Measurements from ENCODE around the gene D2HGDH. TPM values are rescaled to one million over a fixed set of nuclear protein-coding genes. Genes with fewer than 3 reads are reported as not detected.
A peak's percentile ranks its signal among the peaks of the same experiment; 100 is the strongest.
"Not testable (repeated sequence)": the region's sequence is repeated elsewhere in the genome, so short reads cannot be mapped to it uniquely, and the experiment has no call there.

D2HGDH gene
- total RNA-seq, 2 experiments from 2014 or later = 39.4 to 42.6 TPM

DNA sequence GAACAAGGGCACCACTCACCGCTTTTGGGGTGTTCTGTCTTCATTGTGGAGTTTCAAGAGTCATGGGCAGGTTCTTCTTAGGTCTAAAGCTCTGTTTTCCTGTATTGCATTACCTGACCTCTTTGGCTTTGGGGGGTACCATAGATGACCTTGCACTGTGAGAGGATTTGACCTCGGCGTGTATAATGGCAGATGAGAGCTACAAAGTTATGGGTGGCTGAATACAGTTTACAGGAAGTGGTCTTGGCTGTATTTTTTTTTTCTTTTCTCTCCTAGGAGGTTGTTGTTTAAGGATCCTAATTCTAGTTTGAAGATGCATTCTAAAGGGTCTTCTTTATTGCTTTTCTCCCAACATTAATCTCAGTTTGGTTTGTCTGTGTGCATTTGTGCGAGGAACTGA is 53.7 kb downstream of the D2HGDH start:
- DNase-seq (no peak), ATAC-seq (peak; percentile 29)
- intact Hi-C loops (cut with micrococcal nuclease) = no loop called here
- TF ChIP-seq, protein P1, sequence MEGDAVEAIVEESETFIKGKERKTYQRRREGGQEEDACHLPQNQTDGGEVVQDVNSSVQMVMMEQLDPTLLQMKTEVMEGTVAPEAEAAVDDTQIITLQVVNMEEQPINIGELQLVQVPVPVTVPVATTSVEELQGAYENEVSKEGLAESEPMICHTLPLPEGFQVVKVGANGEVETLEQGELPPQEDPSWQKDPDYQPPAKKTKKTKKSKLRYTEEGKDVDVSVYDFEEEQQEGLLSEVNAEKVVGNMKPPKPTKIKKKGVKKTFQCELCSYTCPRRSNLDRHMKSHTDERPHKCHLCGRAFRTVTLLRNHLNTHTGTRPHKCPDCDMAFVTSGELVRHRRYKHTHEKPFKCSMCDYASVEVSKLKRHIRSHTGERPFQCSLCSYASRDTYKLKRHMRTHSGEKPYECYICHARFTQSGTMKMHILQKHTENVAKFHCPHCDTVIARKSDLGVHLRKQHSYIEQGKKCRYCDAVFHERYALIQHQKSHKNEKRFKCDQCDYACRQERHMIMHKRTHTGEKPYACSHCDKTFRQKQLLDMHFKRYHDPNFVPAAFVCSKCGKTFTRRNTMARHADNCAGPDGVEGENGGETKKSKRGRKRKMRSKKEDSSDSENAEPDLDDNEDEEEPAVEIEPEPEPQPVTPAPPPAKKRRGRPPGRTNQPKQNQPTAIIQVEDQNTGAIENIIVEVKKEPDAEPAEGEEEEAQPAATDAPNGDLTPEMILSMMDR (IDR thresholded peaks at IDR 0.05) = no peak
- H3K4me3 Mint-ChIP-seq = no peak overlapping the region
- ChIA-PET CTCF (interaction anchor here (1.8 to 1.9 kb wide), 2 partner anchors 54 to 90 kb away, joined by 6 read pairs; partner anchors contain the start of gene D2HGDH), POLR2A (interaction anchor here (1.1 to 2.9 kb wide), 2 partner anchors 14 to 16 kb away, joined by 3 to 10 read pairs; no protein-coding TSS in a partner anchor)
- H3K27ac Mint-ChIP-seq = peak overlapping the region; percentile 79
- H3K36me3 Mint-ChIP-seq (ENCODE audit: low read depth) = peaks cover 7% of the 10 kb centered on the region
- peaks cover 20% of the 10 kb centered on the region for H3K9me3 Mint-ChIP-seq
- H3K27me3 Mint-ChIP-seq = peaks cover 4% of the 10 kb centered on the region
- peaks cover 21% of the 10 kb centered on the region for H3K4me1 Mint-ChIP-seq (ENCODE audit: low read depth)

DNA sequence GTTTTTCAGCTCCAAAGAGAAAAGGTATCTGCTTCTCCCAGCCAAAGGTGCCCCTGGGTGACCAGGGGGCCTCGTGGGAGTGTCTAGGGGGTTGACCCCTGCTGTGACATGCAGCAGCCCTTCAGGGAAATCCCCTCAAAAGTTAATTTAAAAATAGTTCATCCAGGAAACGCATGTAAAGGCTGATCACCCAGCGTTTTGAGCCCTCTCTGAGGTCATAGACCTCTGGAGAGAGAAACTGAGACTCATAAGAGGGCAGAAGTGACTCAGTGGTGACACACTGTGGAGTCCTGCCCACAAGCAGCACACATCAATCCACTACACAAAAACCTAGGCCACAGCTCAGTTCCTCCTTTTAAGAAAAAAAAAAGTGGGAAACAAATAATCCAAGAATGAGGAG is 54.1 kb downstream of the D2HGDH start:
- DNase-seq (peak; percentile 81), ATAC-seq (peak; percentile 95)
- Mint-ChIP-seq H3K27me3 (peaks cover 4% of the 10 kb centered on the region), H3K36me3 (ENCODE audit: low read depth) (peaks cover 7% of the 10 kb centered on the region), H3K27ac (peak overlapping the region; percentile 79), H3K4me3 (no peak overlapping the region), H3K4me1 (ENCODE audit: low read depth) (peaks cover 21% of the 10 kb centered on the region), H3K9me3 (peaks cover 20% of the 10 kb centered on the region)
- TF ChIP-seq, protein P1 (IDR thresholded peaks at IDR 0.05) = no peak
- ChIA-PET POLR2A (interaction anchor here (0.8 to 2.9 kb wide), 2 partner anchors 15 to 26 kb away, joined by 5 to 10 read pairs; no protein-coding TSS in a partner anchor), CTCF (interaction anchor here (1.8 to 1.9 kb wide), 2 partner anchors 54 to 90 kb away, joined by 6 read pairs; partner anchors contain the start of gene D2HGDH)
- intact Hi-C loops (cut with micrococcal nuclease) = no loop called here

GRCh38 chr2:241791385-241791784 is 57.0 kb downstream of the D2HGDH start:
- CTCF ChIA-PET; H3K27ac Mint-ChIP-seq; H3K4me3 Mint-ChIP-seq; H3K36me3 Mint-ChIP-seq (ENCODE audit: low read depth); ATAC-seq; intact Hi-C loops (cut with micrococcal nuclease); H3K27me3 Mint-ChIP-seq; DNase-seq: not testable (repeated sequence)
- H3K4me1 Mint-ChIP-seq (ENCODE audit: low read depth) = peaks cover 21% of the 10 kb centered on the region
- POLR2A ChIA-PET = interaction anchor here (0.6 kb wide), 1 partner anchor 31 kb away, joined by 3 read pairs; no protein-coding TSS in a partner anchor
- peaks cover 20% of the 10 kb centered on the region for H3K9me3 Mint-ChIP-seq

- no peak overlapping the region for H3K27ac Mint-ChIP-seq
- peaks cover 4% of the 10 kb centered on the region for H3K27me3 Mint-ChIP-seq
- DNase-seq (no peak), ATAC-seq (no peak)
- peaks cover 10% of the 10 kb centered on the region for H3K4me1 Mint-ChIP-seq (ENCODE audit: low read depth)
- peaks cover 15% of the 10 kb centered on the region for H3K9me3 Mint-ChIP-seq
- TF ChIP-seq, protein P1 (IDR thresholded peaks at IDR 0.05) = no peak
- intact Hi-C loops (cut with micrococcal nuclease) = no loop called here
- ChIA-PET CTCF (no interaction called here), POLR2A (no interaction called here)
- peaks cover 7% of the 10 kb centered on the region for H3K36me3 Mint-ChIP-seq (ENCODE audit: low read depth)
- H3K4me3 Mint-ChIP-seq = no peak overlapping the region
Measured at GRCh38 chr2:241793385-241793784, 59.0 kb downstream of the D2HGDH start.

- TF ChIP-seq, protein P1 (IDR thresholded peaks at IDR 0.05) = no peak
- ChIA-PET POLR2A (interaction anchor here (1.7 kb wide), 1 partner anchor 9 kb away, joined by 5 read pairs; no protein-coding TSS in a partner anchor), CTCF (no interaction called here)
- H3K36me3 Mint-ChIP-seq (ENCODE audit: low read depth) = peaks cover 2% of the 10 kb centered on the region
- intact Hi-C loops (cut with micrococcal nuclease) = no loop called here
- DNase-seq (no peak), ATAC-seq (no peak)
- no peak overlapping the region for H3K4me3 Mint-ChIP-seq
- H3K9me3 Mint-ChIP-seq = peaks cover 9% of the 10 kb centered on the region
- H3K27ac Mint-ChIP-seq = no peak overlapping the region
- H3K27me3 Mint-ChIP-seq = peaks cover 4% of the 10 kb centered on the region
- peaks cover under 1% of the 10 kb centered on the region for H3K4me1 Mint-ChIP-seq (ENCODE audit: low read depth)
Measured at GRCh38 chr2:241794250-241794823, 59.9 kb downstream of the D2HGDH start.

All from activated CD8-positive, alpha-beta T cell treated with anti-CD3 and anti-CD28 coated beads for 36 hours (primary cell).